ENCODE measurements around the gene LYPLAL1. TPM values are rescaled to one million over a fixed set of nuclear protein-coding genes. Genes with fewer than 3 reads are reported as not detected.

LYPLAL1 gene
- total RNA-seq, 1 experiment from 2014 or later: 20.7 TPM

DNA sequence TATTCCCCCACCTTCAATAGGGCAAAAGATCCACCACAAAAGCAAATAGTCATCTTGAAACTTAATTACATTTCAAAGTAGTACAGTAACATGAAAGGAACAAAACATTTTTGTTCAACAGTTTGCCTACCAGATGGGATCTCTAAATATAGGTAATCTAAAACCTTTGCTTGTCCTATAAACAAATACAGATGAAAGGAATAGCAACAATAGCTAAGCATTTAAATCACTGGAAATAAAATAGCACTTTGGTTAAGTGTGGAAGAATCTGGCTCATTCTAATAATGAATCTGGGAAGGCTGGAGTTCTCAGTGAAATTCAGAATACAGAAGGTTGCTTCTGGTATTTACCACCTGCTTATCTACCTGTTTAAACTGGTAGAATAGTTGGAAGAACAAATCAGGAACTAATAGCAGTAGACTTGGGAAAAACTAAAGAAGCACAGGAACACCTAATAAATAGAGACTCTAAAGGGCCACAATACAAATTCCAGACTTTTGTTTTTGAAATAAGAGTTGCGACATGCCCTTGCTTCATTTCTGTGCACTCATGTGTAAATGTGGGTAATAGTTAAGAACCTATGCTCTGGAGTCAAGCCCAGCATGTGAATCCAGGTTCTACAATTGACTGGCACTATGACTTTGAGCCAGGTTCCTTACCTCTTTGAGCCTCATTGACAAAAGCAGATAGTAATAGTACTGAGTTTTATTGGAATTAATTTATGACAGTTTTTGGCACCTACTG is 2.3 kb upstream of the LYPLAL1 start:
- no peaks in the 10 kb centered on the region for H3K27me3 Mint-ChIP-seq (ENCODE audit: low read depth)
- no peak overlapping the region for H3K27ac Mint-ChIP-seq
- DNase-seq (ENCODE audit: low spot score): no peak
- no peak for ATAC-seq
- peaks cover under 1% of the 10 kb centered on the region; the same call in 1 of the 2 replicates for H3K36me3 Mint-ChIP-seq
- TF ChIP-seq ATF2 (CRISPR knock-in tag; IDR thresholded peaks at IDR 0.05; ENCODE audit: borderline replicate concordance, low read depth) (no peak), JUN (CRISPR knock-in tag; IDR thresholded peaks at IDR 0.05) (no peak), CDX4 (CRISPR knock-in tag; IDR thresholded peaks at IDR 0.05; ENCODE audit: borderline replicate concordance) (no peak), ATF3 (CRISPR knock-in tag; conservative IDR thresholded peaks at IDR 0.05) (no peak)
- POLR2A ChIA-PET: no interaction called here
- no peak overlapping the region for H3K4me3 Mint-ChIP-seq
- CTCF ChIA-PET: no interaction called here
- H3K9me3 Mint-ChIP-seq: peaks cover 5% of the 10 kb centered on the region; the same call in 1 of the 2 replicates
- peaks cover 23% of the 10 kb centered on the region for H3K4me1 Mint-ChIP-seq

DNA sequence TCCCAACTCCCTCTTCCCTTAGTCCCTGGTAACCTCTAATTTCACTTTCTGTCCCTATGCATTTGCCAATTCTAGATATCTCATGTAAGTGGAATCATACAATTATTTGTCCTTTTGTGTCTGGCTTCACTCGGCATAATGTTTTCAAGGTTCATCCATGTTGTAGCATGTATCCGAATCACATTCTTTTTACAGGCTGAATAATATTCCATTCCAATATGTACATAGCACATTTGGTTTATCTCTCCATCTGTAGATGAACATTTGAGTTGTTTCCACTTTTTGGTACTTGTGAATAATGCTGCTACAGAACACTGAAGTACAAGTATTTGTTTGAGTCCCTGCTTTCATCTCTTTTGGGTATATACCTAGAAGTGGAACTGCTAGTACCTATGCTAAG is 857 bp upstream of the LYPLAL1 start:
- POLR2A ChIA-PET: interaction anchor here (0.9 kb wide), 1 partner anchor 12 kb away, joined by 3 read pairs; no protein-coding TSS in a partner anchor
- H3K9me3 Mint-ChIP-seq: peaks cover 5% of the 10 kb centered on the region; the same call in 1 of the 2 replicates
- H3K27ac Mint-ChIP-seq: no peak overlapping the region
- DNase-seq (ENCODE audit: low spot score): no peak
- no peaks in the 10 kb centered on the region for H3K27me3 Mint-ChIP-seq (ENCODE audit: low read depth)
- peaks cover 3% of the 10 kb centered on the region; the same call in 1 of the 2 replicates for H3K36me3 Mint-ChIP-seq
- CTCF ChIA-PET: no interaction called here
- ATAC-seq: no peak
- peaks cover 26% of the 10 kb centered on the region for H3K4me1 Mint-ChIP-seq
- no peak overlapping the region; the same call in 1 of the 2 replicates for H3K4me3 Mint-ChIP-seq
- TF ChIP-seq AR (CRISPR knock-in tag; IDR thresholded peaks at IDR 0.05) (no peak), TCF7 (CRISPR knock-in tag; IDR thresholded peaks at IDR 0.05; ENCODE audit: low read depth) (no peak), TEAD4 (CRISPR knock-in tag; IDR thresholded peaks at IDR 0.05) (no peak), CREB1 (CRISPR knock-in tag; IDR thresholded peaks at IDR 0.05) (no peak), ZNF423 (CRISPR knock-in tag; IDR thresholded peaks at IDR 0.05) (no peak), HMGA2 (CRISPR knock-in tag; IDR thresholded peaks at IDR 0.05) (no peak), SP1 (CRISPR knock-in tag; conservative IDR thresholded peaks at IDR 0.05) (no peak), RORB (CRISPR knock-in tag; IDR thresholded peaks at IDR 0.05) (no peak), ATF1 (CRISPR knock-in tag; IDR thresholded peaks at IDR 0.05) (no peak), ZNF416 (CRISPR knock-in tag; IDR thresholded peaks at IDR 0.05) (no peak), USF1 (CRISPR knock-in tag; IDR thresholded peaks at IDR 0.05) (no peak), ZSCAN18 (CRISPR knock-in tag; IDR thresholded peaks at IDR 0.05) (no peak), ZNF121 (CRISPR knock-in tag; IDR thresholded peaks at IDR 0.05) (no peak), ATF6 (CRISPR knock-in tag; IDR thresholded peaks at IDR 0.05) (no peak), NFYB (CRISPR knock-in tag; conservative IDR thresholded peaks at IDR 0.05; ENCODE audit: low read depth) (no peak), TEAD1 (CRISPR knock-in tag; IDR thresholded peaks at IDR 0.05) (no peak), STAT6 (CRISPR knock-in tag; conservative IDR thresholded peaks at IDR 0.05; ENCODE audit: low read depth) (no peak)
- TF ChIP-seq, protein P1, sequence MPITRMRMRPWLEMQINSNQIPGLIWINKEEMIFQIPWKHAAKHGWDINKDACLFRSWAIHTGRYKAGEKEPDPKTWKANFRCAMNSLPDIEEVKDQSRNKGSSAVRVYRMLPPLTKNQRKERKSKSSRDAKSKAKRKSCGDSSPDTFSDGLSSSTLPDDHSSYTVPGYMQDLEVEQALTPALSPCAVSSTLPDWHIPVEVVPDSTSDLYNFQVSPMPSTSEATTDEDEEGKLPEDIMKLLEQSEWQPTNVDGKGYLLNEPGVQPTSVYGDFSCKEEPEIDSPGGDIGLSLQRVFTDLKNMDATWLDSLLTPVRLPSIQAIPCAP (CRISPR knock-in tag; IDR thresholded peaks at IDR 0.05): no peak

Measured in WTC11 (cell line).